ENCODE data around the gene ZFYVE28.

Gene ZFYVE28

DNA sequence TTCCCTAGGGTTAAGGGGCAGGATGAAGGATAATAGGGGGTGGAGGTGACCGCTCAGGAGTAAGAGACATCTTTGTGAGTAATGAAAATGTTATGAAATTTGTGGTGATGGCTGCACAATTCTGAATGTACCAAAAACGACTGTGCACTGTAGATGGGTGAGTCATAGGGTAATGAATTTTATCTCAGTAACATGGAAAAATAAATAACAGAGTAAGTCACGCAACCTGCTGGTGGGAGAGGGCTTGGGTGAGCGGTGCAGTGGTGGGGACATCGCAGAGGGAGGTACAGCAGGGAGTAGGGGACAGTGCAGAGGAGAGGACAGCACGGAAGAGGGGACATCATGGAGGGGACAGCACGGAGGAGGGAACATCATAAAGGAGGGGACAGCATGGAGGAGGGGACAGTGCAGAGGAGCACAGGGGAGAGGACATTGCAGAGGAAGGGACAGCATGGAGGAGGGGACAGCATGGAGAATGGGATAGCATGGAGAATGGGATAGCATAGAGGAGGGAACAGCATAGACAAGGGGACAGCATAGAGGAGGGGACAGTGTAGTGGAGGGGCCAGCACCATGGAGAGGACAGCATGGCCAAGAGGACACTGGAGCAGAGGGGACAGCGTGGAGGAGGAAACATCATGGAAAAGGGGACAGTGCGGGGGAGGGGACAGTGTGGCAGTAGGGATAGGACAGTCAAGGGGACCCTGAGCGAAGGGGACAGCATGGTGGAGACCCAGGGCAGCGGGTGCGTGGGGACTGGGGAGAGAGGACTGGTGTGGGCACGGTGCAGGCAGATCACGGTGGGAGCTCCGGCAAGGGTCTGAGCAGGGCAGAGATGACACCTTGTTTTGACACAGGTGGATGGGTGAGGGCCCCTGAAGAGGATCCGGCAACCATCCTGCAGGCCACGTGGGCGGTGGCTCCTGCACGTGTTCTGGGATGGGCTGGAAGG lies 88.1 kb downstream of the ZFYVE28 start:
- DNase-seq, result no peak

DNA sequence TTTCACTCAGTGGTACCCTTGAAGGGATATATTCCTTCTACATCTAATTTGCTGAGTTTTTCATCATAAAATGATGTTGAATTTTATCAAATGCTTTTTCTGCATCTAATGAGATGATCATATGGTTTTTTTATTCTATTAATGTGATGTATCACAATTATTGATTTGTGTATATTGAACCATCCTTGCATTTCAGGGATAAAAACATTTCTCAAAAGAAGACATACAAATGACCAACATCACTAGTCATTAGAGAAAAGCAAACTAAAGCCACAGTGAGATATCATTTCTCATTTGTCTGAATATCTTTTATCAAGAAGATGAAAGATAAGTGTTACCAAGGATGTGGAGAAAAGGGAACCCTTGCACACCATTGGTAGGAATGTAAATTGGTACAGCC lies 90.9 kb downstream of the ZFYVE28 start:
- DNase-seq, result no peak

DNA sequence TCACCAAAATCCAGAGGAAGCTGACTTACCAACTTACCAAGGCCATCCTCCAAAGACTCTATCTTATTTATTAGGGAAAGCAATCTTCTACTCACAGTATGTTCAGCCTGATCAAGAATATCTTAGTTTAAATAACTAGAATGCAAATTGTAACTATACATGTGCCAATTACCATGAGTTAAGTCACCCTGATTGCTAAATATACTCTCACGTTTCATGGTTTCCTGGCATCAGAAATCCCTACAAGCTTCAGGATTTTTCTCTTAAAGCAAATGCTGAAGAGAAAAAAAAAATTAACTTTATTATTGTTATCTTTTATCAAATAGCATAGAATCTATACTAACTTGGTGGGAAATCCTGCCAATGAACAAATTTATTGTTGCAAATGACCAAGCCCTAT lies 93.6 kb downstream of the ZFYVE28 start:
- DNase-seq, result no peak

DNA sequence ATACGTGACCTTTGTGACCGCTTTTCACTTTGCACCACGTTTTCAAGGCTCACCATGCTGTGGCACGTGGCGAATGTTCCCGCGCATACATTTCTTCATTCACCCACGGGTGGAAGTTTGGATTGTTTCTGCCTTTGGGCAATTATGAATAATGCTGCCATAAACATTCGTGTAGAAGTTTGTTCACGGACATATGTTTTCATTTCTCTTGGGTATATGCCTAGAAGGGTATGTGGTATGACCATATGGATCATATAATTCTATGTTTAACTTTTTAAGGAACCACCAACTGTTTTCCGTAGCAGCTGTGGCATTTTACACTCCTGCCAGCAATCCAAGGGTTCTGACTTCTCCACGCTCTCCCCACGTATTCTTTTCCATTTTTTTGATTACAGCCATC lies 95.6 kb downstream of the ZFYVE28 start:
- DNase-seq, result no peak

- no peak for DNase-seq
Measured at GRCh38 chr4:2322227-2322626, 96.2 kb downstream of the ZFYVE28 start.

DNA sequence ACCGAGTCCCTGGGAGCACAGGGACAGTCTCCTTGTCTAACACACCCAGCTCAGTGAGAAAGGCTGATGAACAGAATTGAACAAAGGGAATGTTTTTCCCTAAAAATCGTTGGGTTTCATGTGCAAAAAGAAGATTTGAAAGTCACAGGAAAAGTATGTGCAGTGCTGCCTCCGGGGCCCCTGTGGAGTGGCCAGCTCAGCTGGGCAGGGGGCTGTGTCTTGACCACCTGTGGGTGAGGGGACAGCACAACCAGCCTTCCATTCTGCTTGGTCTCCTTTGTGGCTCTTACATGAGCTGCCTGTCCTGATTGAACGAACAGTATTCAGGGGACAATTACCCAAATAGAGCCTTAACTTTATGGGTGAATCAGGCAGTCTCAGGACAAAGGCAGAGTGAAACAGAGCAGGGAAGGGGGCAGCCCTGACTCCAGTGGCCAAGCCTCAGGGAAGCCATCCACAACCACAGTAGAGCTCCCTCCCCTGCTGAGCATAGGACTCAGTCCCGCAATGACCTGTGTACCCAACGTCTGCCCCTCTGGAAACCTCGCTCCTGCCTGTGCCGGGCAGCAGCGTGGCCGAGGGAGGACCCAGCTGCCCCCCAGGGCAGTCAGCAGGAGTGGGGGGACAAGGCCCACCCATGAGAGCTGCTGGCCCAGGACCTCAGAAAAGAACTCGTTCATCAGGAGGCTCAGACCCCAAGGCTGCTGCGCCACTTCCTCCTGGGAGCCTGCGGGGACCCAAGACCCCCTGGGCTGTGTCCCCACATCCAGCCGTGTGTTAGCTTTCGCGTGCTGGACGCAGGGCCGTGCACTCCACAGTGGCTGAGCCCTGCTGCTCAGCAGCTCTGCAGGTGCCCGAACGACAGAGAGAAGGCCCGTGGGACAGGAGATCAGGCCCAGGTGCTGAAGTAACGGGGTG lies 96.9 kb downstream of the ZFYVE28 start:
- no peak for DNase-seq

GRCh38 chr4:2320746-2321145 lies 97.7 kb downstream of the ZFYVE28 start:
- no peak for DNase-seq

GRCh38 chr4:2320152-2320551 lies 98.3 kb downstream of the ZFYVE28 start:
- no peak for DNase-seq

DNA sequence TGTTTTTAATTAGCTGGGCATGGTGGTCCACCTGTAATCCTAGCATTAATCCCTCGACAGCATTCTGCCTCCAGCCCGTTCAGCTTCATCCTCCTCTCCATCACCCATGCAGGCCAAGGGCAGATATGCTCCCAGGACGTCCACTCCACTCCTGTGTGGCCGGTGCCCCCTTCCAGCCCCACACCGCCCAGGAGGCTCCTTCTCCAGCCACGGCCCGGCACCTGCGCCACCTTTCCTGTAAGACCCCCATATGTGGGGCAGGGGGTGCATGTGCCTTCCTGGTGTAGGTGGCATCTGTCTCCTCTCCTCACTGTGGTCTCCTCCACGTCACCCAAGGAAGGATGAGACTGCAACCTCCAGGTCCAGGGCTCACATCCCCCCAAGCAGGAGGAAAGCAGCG lies 99.6 kb downstream of the ZFYVE28 start:
- DNase-seq, result no peak

GRCh38 chr4:2318476-2318875 lies 100.0 kb downstream of the ZFYVE28 start:
- DNase-seq, result no peak

DNA sequence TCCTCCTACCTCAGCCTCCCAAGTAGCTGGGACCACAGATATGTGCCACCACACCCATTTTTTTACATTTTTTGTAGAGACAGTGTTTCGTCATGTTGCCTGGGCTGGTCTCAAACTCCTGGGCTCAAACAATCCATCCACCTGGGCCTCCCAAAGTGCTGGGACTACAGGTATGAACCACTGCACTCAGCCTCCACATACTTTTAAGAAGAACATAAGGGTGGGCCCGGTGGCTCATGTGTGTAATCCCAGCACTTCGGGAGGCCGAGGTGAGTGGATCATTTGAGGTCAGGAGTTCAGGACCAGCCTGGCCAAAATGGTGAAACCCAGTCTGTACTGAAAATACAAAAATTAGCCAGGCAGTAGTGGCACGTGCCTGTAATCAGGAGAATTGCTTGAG lies 105.1 kb downstream of the ZFYVE28 start:
- DNase-seq, result no peak

- DNase-seq, result no peak
Measured at GRCh38 chr4:2306773-2307410, 111.6 kb downstream of the ZFYVE28 start.

GRCh38 chr4:2305766-2306501 lies 112.5 kb downstream of the ZFYVE28 start:
- DNase-seq, result no peak

DNA sequence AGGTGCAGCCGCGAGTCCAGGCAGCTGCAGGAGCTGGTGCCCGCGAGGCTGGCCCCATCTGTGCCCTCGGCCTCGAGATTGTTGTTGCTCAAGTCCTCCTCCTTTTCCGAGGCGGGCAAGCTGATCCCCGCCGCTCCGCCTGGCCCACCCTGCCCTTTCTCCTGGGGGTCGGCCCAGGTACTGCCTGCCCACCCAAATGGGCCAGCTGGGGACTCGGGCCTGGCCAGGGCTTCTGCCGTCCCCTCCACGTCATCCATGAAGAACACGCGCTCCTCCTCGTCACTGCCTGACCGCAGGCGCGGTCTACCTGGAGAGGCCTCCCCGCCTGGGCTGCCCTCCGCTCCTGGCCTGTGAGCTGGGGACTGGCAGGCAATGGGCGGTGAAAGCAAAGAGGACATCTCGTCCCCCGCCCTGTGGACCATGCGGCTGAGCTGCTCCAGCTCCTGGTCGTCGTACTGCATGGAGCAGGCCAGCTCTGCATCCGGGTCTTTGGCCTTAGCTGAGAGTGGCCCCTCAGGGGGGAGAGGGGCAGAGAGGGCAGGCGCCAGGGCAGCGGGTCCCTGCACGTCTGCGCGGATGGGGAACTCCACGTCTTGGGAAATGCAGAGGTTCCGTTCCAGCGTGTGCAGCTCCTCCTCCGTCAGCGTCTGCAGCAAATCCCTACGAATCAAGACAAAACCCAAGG lies 113.4 kb downstream of the ZFYVE28 start:
- no peak for DNase-seq

DNA sequence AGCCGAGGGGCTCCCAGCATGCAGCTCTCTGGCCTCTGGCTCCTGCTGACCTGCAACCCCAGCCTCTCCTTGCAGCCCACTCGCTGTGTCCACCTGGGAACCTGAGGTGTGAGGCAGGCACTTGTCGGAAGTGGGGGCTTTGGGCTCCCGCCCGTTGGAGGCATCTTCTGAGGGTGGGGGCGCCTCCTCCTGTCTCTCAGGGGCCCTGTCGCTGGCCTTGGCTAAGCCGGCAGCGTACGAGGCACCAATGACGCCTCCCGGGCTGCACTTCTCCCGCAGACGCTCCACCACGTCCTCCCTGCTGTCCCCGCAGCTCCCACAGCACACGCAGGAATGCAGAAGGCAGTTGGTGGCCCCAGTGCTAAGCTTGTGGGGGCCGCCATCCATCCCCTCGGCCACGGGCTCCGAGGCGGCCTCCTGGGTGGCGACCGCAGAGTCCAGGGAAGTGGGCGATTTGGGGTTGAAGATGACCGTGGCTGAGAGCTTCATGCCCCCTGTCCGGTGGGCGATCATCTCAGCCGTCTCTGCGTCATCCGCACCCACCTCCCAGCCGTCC lies 114.0 kb downstream of the ZFYVE28 start:
- no peak for DNase-seq

GRCh38 chr4:2303686-2304320 lies 114.6 kb downstream of the ZFYVE28 start:
- DNase-seq, result no peak

GRCh38 chr4:2303121-2303685 lies 115.2 kb downstream of the ZFYVE28 start:
- no peak for DNase-seq

GRCh38 chr4:2302387-2303119 lies 115.9 kb downstream of the ZFYVE28 start:
- DNase-seq, result no peak

DNA sequence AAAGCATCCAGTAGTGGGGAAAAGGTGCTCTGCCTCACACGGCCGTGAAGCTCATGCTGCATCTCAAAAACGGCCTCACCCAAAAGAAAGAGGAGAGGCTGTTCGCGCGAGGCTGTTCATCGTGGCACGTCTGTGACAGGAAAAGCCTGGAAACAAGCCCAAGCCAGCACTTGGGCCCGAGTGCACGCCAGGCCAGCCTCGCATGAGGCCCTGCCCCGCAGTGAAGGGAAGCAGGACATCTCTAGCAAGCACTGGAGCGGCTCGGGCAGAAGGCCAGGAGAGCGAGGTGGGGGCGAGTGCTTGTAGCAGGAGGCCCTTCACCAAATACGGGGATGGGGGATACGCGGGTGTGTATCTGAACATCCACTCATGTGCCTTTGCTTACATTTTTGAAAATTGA lies 116.6 kb downstream of the ZFYVE28 start:
- no peak for DNase-seq

DNA sequence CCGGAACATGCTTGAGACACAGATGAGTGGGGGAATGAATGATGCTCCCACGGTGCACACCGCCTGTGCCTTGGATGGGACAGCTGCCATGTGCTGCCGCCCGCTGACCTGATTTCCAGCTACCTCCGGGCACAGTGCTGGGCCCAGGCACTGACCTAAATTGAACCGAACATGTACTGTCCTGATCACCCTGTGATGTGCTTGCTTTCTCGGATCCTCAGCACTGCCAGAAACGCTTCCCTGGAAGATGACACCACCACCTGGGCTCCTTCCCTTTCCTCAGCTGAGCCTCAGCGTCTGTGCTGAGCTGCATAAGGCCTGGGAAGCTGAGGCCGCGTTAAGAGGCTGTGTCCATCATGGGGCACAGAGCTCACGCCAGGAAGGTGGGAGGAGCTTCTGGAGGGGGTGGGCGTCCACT lies 117.2 kb downstream of the ZFYVE28 start:
- no peak for DNase-seq
